IMR-90 (cell line): ENCODE results near the gene HERC5. TPM values are rescaled to one million over a fixed set of nuclear protein-coding genes. Genes with fewer than 3 reads are reported as not detected.
"Not testable (repeated sequence)": the region's sequence is repeated elsewhere in the genome, so short reads cannot be mapped to it uniquely, and the experiment has no call there.

ENCODE experiments used
- ATAC-seq: fragments of 200-7000 bp; cut with Tn5 transposase; 2 replicates; pipeline ENCODE4 v1.9.1; 2020; ENCODE audit warnings: low read depth, mild to moderate bottlenecking, moderate library complexity
- BruUV-seq: library from RNA; stranded (reverse); fragments of 400-500 nt; replicated peaks from 2 replicates; lab custom pipeline; 2021; lab: Mats Ljungman, UMichigan
- CTCF ChIA-PET: fragments of 300-600 bp; formaldehyde crosslinking; extraction: SDS; loops from one replicate; lab custom pipeline; 2021; ENCODE audit warnings: antibody characterized with exemption; lab: Yijun Ruan, JAX
- POLR2A ChIA-PET: fragments of 300-600 bp; sonication (Branson Sonifier 250); formaldehyde crosslinking; loops from one replicate; lab custom pipeline; 2022; ENCODE audit warnings: antibody characterized with exemption; ENCODE audit not compliant: unreplicated experiment; lab: Charles Lee
- DNase-seq: peaks from one replicate; pipeline ENCODE4 v3.0.0; 2013
- H2AFZ ChIP-seq: replicated peaks from 2 replicates; pipeline ENCODE3; 2013; ENCODE audit warnings: low read length, mild to moderate bottlenecking; ENCODE audit not compliant: poor library complexity
- H2AK5ac ChIP-seq: 2 replicates; pipeline ENCODE4 v1.6.1; 2013; ENCODE audit warnings: low read depth, low read length, inconsistent platforms
- H2AK9ac ChIP-seq: replicated peaks from 2 replicates; pipeline ENCODE3; 2013; ENCODE audit warnings: mild to moderate bottlenecking, low read depth, low read length, moderate library complexity; ENCODE audit not compliant: poor library complexity
- H2BK120ac ChIP-seq: 2 replicates; pipeline ENCODE4 v1.6.1; 2013; ENCODE audit warnings: low read depth, low read length, inconsistent platforms
- H2BK15ac ChIP-seq: 3 replicates; pipeline ENCODE4 v1.6.1; 2013; ENCODE audit warnings: low read depth, low read length, inconsistent platforms
- H2BK20ac ChIP-seq: 2 replicates; pipeline ENCODE4 v1.6.1; 2013; ENCODE audit warnings: low read depth, mild to moderate bottlenecking, inconsistent platforms, low read length, moderate library complexity
- H2BK5ac ChIP-seq: 2 replicates; pipeline ENCODE4 v1.6.1; 2013; ENCODE audit warnings: mild to moderate bottlenecking, low read depth, low read length, inconsistent platforms; ENCODE audit not compliant: poor library complexity, severe bottlenecking
- H3K14ac ChIP-seq: replicated peaks from 2 replicates; pipeline ENCODE4 v1.6.1; 2013; ENCODE audit warnings: low read depth, low read length, inconsistent platforms
- H3K18ac ChIP-seq: 2 replicates; pipeline ENCODE4 v1.6.1; 2013; ENCODE audit warnings: low read depth, low read length, control low read depth
- H3K23ac ChIP-seq: 2 replicates; pipeline ENCODE4 v1.6.1; 2013; ENCODE audit warnings: low read depth, low read length, inconsistent platforms
- H3K27ac ChIP-seq: 2 replicates; pipeline ENCODE4 v1.5.1; 2013; ENCODE audit warnings: mild to moderate bottlenecking, control low read depth, low read length; ENCODE audit not compliant: insufficient read depth
- H3K27me3 ChIP-seq: 2 replicates; pipeline ENCODE4 v1.6.1; 2013; ENCODE audit warnings: low read length; ENCODE audit not compliant: control insufficient read depth, insufficient read depth
- H3K36me3 ChIP-seq: 2 replicates; pipeline ENCODE4 v1.6.1; 2013; ENCODE audit warnings: low read length, mixed read lengths; ENCODE audit not compliant: control insufficient read depth, insufficient read depth
- H3K4ac ChIP-seq: 2 replicates; pipeline ENCODE4 v1.6.1; 2013; ENCODE audit warnings: low read depth, low read length, inconsistent platforms
- H3K4me1 ChIP-seq: 2 replicates; pipeline ENCODE4 v1.6.1; 2013; ENCODE audit warnings: low read length, mixed read lengths; ENCODE audit not compliant: control insufficient read depth, insufficient read depth
- H3K4me2 ChIP-seq: 2 replicates; pipeline ENCODE4 v1.6.1; 2013; ENCODE audit warnings: low read depth, mild to moderate bottlenecking, control low read depth, low read length, moderate library complexity
- H3K4me3 ChIP-seq: 2 replicates; pipeline ENCODE4 v1.5.1; 2013; ENCODE audit warnings: low read depth, mild to moderate bottlenecking, control low read depth, low read length, moderate library complexity; ENCODE audit not compliant: insufficient read depth
- H3K56ac ChIP-seq: 2 replicates; pipeline ENCODE4 v1.6.1; 2013; ENCODE audit warnings: low read length, inconsistent platforms; ENCODE audit not compliant: insufficient read depth; ENCODE audit errors: extremely low read depth
- H3K79me1 ChIP-seq, 2 experiments: 2 replicates each; pipeline ENCODE4 v1.6.1; 2013; ENCODE audit warnings: low read length in 2 of 2, inconsistent platforms in 1 of 2, low read depth in 1 of 2
- H3K9ac ChIP-seq: 2 replicates; pipeline ENCODE4 v1.6.1; 2013; ENCODE audit warnings: low read depth, low read length, control low read depth
- H3K9me1 ChIP-seq: 2 replicates; pipeline ENCODE4 v1.6.1; 2013; ENCODE audit warnings: low read length, inconsistent platforms; ENCODE audit not compliant: insufficient read depth
- H3K9me3 ChIP-seq: 2 replicates; pipeline ENCODE4 v1.6.1; 2013; ENCODE audit warnings: low read length; ENCODE audit not compliant: control insufficient read depth, insufficient read depth
- H4K20me1 ChIP-seq: 2 replicates; pipeline ENCODE4 v1.6.1; 2013; ENCODE audit warnings: low read length, inconsistent platforms; ENCODE audit not compliant: insufficient read depth
- H4K5ac ChIP-seq: 2 replicates; pipeline ENCODE4 v1.6.1; 2013; ENCODE audit warnings: mild to moderate bottlenecking, low read depth, low read length, control low read depth
- H4K8ac ChIP-seq, 2 experiments: 2 replicates each; pipeline ENCODE4 v1.6.1; 2013; ENCODE audit warnings: low read depth in 2 of 2, low read length in 2 of 2, control low read depth in 1 of 2, inconsistent platforms in 1 of 2
- H4K91ac ChIP-seq: 2 replicates; pipeline ENCODE4 v1.6.1; 2013; ENCODE audit warnings: low read depth, low read length, inconsistent platforms; ENCODE audit not compliant: insufficient read depth
- CEBPB ChIP-seq: IDR thresholded peaks from 2 replicates; pipeline ENCODE4 v1.6.1; 2012; ENCODE audit warnings: low read depth, low read length, improper control_type of control experiment
- WGBS, 2 experiments: methylation state at CpG; one replicate each; pipeline versions ENCODE4 v1.1.5 to v1.1.7; 2013; ENCODE audit warnings: missing lambda C conversion rate in 2 of 2; ENCODE audit not compliant: insufficient read length in 1 of 2; ENCODE audit errors: extremely low coverage in 2 of 2; 5-methylcytosine and 5-hydroxymethylcytosine counted together
- dilution Hi-C: fragments of 300-500 bp; cut with HindIII; formaldehyde crosslinking; loops from one replicate; pipeline ENCODE4 v1.14.3; 2018; ENCODE audit warnings: low sequenced_read_pairs; ENCODE audit not compliant: unreplicated experiment
- in situ Hi-C: fragments of 300-500 bp; cut with MboI; formaldehyde crosslinking; loops from 3 replicates; pipeline ENCODE4 v1.14.3; 2019; ENCODE audit warnings: low sequenced_read_pairs, inconsistent platforms, mixed read lengths
- intact Hi-C: fragments of 100-400 bp; cut with micrococcal nuclease; formaldehyde crosslinking; loops from 2 replicates; pipeline ENCODE4 v1.10.0; 2022
- polyA plus RNA-seq, 3 experiments: library from polyadenylated mRNA; depleted of rRNA; stranded (reverse); fragments of >200 nt; gene quantifications; 2 replicates each; pipeline ENCODE4 v1.2.3, GENCODE V29; 2012; ENCODE audit warnings: low replicate concordance in 1 of 3
- total RNA-seq: library from RNA; depleted of rRNA; stranded (reverse); fragments of >200 nt; gene quantifications from 2 replicates; pipeline ENCODE4 v1.2.3, GENCODE V29; 2012

HERC5 gene
- total and polyA plus RNA-seq, 2 of the 4 experiments (the other 2 are of a cell fraction) = under 0.01 TPM; not detected in 1

- CTCF ChIA-PET = interaction anchor here (0.6 to 1.0 kb wide), 3 partner anchors 22 to 222 kb away, joined by 3 to 5 read pairs (median 4); no protein-coding TSS in a partner anchor
- in situ Hi-C loops = not testable (repeated sequence)
- WGBS, 2 experiments = no CpG with 5 or more reads among the region's 4 CpGs
Observed at GRCh38 chr4:88437873-88438272, 19.0 kb upstream of the HERC5 start.

More at GRCh38 chr4:88437873-88438272, 19.0 kb upstream of the HERC5 start:
- DNase-seq, BruUV-seq, H2BK15ac ChIP-seq, H4K5ac ChIP-seq, H3K27ac ChIP-seq, H3K4me2 ChIP-seq, H3K9me1 ChIP-seq, H3K36me3 ChIP-seq, ATAC-seq, H3K79me1 ChIP-seq, H3K27me3 ChIP-seq, H3K9me3 ChIP-seq, H2BK20ac ChIP-seq, H3K9ac ChIP-seq, H3K4ac ChIP-seq, intact Hi-C loops, H3K14ac ChIP-seq, H4K20me1 ChIP-seq, H2BK120ac ChIP-seq, H3K4me1 ChIP-seq, H3K18ac ChIP-seq, H2BK5ac ChIP-seq, H2AK5ac ChIP-seq, H3K4me3 ChIP-seq, H3K23ac ChIP-seq, H3K56ac ChIP-seq, H4K91ac ChIP-seq, H2AFZ ChIP-seq, H2AK9ac ChIP-seq, POLR2A ChIA-PET, H4K8ac ChIP-seq, dilution Hi-C loops: not testable (repeated sequence)
- TF ChIP-seq CEBPB = peak; percentile 51
